Activated CD4-positive, alpha-beta memory T cell treated with anti-CD3 and anti-CD28 coated beads for 36 hours (primary cell): Measurements from ENCODE around the gene CTNNBIP1. TPM values are rescaled to one million over a fixed set of nuclear protein-coding genes. Genes with fewer than 3 reads are reported as not detected.

Experiments
- CTCF ChIA-PET: fragments of 350-600 bp; sonication (Branson Sonifier 250); formaldehyde crosslinking; loops from one replicate; lab custom pipeline; 2021; ENCODE audit warnings: antibody characterized with exemption, inconsistent platforms; lab: Charles Lee
- POLR2A ChIA-PET: fragments of 350-600 bp; sonication (Branson Sonifier 250); formaldehyde crosslinking; loops from one replicate; lab custom pipeline; 2021; ENCODE audit warnings: antibody characterized with exemption; lab: Charles Lee
- DNase-seq: peaks from one replicate; pipeline ENCODE4 v3.0.0-alpha.2; 2020
- H3K27ac Mint-ChIP-seq: one replicate; pipeline ENCODE4 v1.8.0; 2021; ENCODE audit warnings: mixed read lengths
- H3K27me3 Mint-ChIP-seq: one replicate; pipeline ENCODE4 v1.8.0; 2021; ENCODE audit warnings: mixed read lengths
- H3K36me3 Mint-ChIP-seq: one replicate; pipeline ENCODE4 v1.8.0; 2021; ENCODE audit warnings: mixed read lengths
- H3K4me1 Mint-ChIP-seq: one replicate; pipeline ENCODE4 v1.8.0; 2021; ENCODE audit warnings: low read depth, mixed read lengths
- H3K4me3 Mint-ChIP-seq: one replicate; pipeline ENCODE4 v1.8.0; 2021; ENCODE audit warnings: mild to moderate bottlenecking, mixed read lengths
- H3K9me3 Mint-ChIP-seq: one replicate; pipeline ENCODE4 v1.8.0; 2021; ENCODE audit warnings: mixed read lengths
- intact Hi-C: fragments of 100-400 bp; cut with micrococcal nuclease; formaldehyde crosslinking; loops from one replicate; pipeline ENCODE4 v1.15.1; 2023
- total RNA-seq, 2 experiments: library from RNA; stranded (reverse); gene quantifications; one replicate each; pipeline ENCODE4 v1.2.3, GENCODE V29; 2021

Gene CTNNBIP1
- total RNA-seq, 2 experiments from 2014 or later: 11.0 to 13.2 TPM

DNA sequence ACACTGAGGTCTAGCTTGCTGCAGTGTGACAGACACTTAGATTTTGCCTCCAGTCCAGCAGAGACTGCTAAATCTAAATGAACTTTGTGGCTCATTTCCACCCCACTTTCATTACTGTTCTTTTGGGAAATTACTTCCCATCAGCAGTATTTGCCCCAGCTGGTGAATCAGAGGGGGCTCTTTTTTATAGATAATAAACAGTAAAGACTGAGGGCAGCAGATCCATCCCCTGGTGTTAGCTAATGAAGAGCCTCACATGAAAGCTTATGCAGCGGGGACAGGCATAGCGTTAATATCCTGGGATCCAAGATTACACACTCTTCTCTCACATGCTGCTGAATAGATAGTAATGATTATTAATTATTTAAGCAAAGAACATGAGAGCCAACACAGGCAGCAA lies 6.4 kb upstream of the CTNNBIP1 start:
- no peaks in the 10 kb centered on the region for H3K36me3 Mint-ChIP-seq
- intact Hi-C loops: loop anchor here (10.0 kb wide), 1 partner anchor 792 kb away; the partner anchor contains the start of gene GPR157
- H3K4me3 Mint-ChIP-seq: no peak overlapping the region
- no peaks in the 10 kb centered on the region for H3K27me3 Mint-ChIP-seq
- no peak overlapping the region for H3K27ac Mint-ChIP-seq
- DNase-seq: no peak
- H3K4me1 Mint-ChIP-seq: peaks cover 13% of the 10 kb centered on the region
- no peaks in the 10 kb centered on the region for H3K9me3 Mint-ChIP-seq
- POLR2A ChIA-PET: interaction anchor here (0.6 kb wide), 1 partner anchor 27 kb away, joined by 3 read pairs; the partner anchor contains the start of genes LZIC and NMNAT1
- CTCF ChIA-PET: interaction anchor here (0.7 to 2.0 kb wide), 5 partner anchors 7 to 33 kb away, joined by 3 to 5 read pairs (median 4); no protein-coding TSS in a partner anchor

DNA sequence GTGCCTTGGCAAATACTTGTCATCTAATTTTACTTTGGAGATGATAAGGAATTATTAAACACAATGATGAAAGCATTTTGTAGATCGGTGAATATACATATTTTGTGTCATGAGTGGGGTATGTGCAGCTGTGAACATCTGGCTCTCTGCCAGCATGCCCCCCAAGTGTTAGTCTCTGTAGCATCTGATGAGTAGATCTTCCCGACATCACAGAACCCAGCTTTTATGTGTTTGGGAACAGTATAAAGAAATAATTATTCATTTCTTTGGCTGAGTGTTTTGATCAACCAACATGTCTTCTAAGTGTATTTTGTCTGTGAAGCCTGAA lies 4.5 kb upstream of the CTNNBIP1 start:
- H3K27ac Mint-ChIP-seq: no peak overlapping the region
- POLR2A ChIA-PET: interaction anchor here (1.4 kb wide), 1 partner anchor 11 kb away, joined by 3 read pairs; no protein-coding TSS in a partner anchor

DNA sequence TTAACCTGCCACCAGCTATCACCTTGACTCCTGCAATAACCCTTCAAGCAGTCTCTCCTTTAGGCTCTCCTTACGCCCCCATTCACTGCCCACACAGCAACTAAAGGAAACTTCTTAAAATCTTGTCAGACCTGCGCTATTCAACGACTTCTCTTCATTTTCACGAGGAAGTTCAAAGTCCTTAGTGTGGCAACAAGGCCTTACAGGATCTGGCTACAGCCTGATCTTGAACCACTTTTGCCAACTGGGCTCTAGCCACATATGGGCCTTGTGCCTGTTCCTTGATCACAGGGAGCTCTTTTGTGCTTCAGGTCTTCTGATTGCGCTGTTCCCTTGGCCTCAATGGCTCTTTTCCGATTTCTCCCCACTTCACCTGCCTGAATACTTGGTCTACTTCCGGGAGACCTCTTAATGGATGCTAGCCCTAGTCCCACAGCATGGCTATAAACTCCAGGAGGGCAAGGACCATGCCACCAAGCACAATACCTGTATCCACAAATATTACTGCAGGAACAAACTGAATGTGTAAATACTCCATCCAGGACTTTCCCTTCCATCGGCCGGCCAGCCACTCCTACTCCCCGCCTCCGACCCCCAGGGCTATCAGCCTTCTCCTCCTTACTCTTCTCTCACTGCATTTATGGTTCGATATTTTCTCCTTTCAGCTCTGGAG lies 2.3 kb upstream of the CTNNBIP1 start:
- peak overlapping the region; percentile 8 for H3K4me3 Mint-ChIP-seq
- peaks cover 26% of the 10 kb centered on the region for H3K4me1 Mint-ChIP-seq
- intact Hi-C loops: loop anchor here (5.0 to 10.0 kb wide), 2 partner anchors 195 to 788 kb away; partner anchors contain the start of gene GPR157
- no peak for DNase-seq
- H3K36me3 Mint-ChIP-seq: no peaks in the 10 kb centered on the region
- no peaks in the 10 kb centered on the region for H3K9me3 Mint-ChIP-seq
- ChIA-PET CTCF (interaction anchor here (0.7 kb wide), 1 partner anchor 338 kb away, joined by 3 read pairs; no protein-coding TSS in a partner anchor), POLR2A (no interaction called here)
- no peaks in the 10 kb centered on the region for H3K27me3 Mint-ChIP-seq
- H3K27ac Mint-ChIP-seq: peak overlapping the region; percentile 5

More for the DNA sequence above, 4.5 kb upstream of the CTNNBIP1 start:
- H3K4me3 Mint-ChIP-seq: no peak overlapping the region
- no peaks in the 10 kb centered on the region for H3K27me3 Mint-ChIP-seq
- H3K4me1 Mint-ChIP-seq: peaks cover 20% of the 10 kb centered on the region
- no peak for DNase-seq
- CTCF ChIA-PET: interaction anchor here (1.0 to 1.8 kb wide), 7 partner anchors 11 to 299 kb away, joined by 3 to 7 read pairs (median 5); partner anchors contain the start of gene UBE4B
- H3K9me3 Mint-ChIP-seq: no peaks in the 10 kb centered on the region
- H3K36me3 Mint-ChIP-seq: no peaks in the 10 kb centered on the region
- intact Hi-C loops: loop anchor here (5.0 to 10.0 kb wide), 2 partner anchors 197 to 790 kb away; partner anchors contain the start of gene GPR157

DNA sequence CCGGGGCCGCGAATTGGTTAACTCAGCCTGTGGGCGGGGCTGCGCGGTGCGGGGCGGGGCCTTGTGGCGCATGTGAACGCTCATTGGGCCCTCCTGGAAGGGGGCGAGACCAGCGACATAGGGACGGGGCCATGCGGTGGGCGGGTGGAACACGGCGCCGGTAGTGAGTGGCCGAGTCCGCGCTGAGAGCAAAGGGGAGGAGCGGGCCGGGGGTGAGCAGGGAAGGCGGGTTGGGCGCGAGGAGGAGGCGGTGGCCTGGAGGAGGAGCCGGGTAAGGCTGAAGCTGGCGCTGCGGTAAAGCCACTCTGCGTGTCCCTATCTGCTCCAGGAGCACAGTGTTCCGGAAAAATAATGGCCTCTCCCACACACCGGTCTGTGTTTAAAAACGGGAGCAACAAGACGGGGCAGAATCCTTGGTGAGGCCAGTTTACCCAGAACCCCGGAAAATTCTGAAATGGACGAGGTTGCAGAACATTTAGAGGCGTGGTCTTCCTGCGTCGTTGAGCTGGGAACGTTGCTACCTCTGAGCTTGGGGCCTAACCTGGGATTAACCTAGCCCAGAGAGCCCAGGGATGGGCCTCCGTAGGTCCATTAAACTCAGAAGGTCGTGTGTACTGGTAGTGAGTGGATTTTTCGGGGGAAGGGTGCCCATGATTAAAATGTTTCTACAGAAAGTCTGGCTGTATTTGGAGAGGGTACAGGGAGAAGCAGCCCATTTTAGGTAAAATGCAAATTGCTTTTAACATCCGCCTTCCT lies 532 bp upstream of the CTNNBIP1 start:
- Mint-ChIP-seq H3K9me3 (no peaks in the 10 kb centered on the region), H3K36me3 (no peaks in the 10 kb centered on the region), H3K27me3 (no peaks in the 10 kb centered on the region), H3K27ac (peak overlapping the region; percentile 94), H3K4me3 (peak overlapping the region; percentile 94), H3K4me1 (peaks cover 28% of the 10 kb centered on the region)
- ChIA-PET POLR2A (interaction anchor here (0.9 to 1.0 kb wide), 2 partner anchors 18 to 110 kb away, joined by 3 to 4 read pairs; no protein-coding TSS in a partner anchor), CTCF (no interaction called here)
- intact Hi-C loops: loop anchor here (1.0 to 10.0 kb wide), 6 partner anchors 33 to 786 kb away; partner anchors contain the start of genes GPR157, LZIC, NMNAT1 and UBE4B
- peak; percentile 100 for DNase-seq

DNA sequence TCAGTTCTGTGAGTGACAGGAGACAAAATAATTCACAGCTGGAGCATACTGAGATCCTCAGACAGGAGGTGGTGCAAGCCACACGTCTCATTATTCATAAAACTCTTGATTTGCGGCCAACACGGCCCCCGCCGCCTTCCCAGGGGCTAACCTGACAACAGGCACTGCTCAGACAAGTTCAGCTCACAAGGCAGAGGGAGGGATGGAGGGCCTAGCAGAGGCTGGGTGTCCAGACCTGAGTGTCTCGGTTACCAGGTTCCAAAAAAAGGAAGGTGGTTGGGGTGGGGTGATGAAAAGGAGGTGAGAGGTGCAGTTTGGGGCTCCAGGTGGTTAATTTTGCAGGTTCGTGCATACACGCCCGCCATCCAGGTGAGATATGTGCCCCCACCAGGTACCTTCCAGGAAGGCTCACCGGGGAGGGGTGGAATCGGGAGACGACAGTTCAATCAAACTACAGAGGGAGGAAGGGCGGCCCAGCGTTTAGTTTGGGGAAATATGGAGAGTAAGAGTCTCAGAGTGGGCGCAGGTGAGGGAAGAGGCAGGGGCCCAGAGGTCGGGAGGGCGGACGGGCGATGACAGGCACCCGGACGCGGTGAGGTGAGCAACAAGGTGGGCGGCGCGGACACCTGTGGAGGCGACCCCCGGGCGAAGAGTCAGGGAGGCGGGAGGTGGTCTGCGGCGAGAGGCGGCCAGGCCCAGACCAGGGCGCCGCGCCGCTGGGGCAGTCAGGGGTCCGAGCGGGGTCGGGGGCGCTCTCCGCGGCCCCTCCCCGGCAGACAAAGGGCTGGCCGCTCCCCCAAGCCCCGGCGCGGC lies 629 bp downstream of the CTNNBIP1 start:
- CTCF ChIA-PET: interaction anchor here (0.6 to 1.2 kb wide), 4 partner anchors 7 to 261 kb away, joined by 3 to 5 read pairs (median 4); partner anchors contain the start of genes LZIC and NMNAT1
- peak; percentile 77 for DNase-seq
- POLR2A ChIA-PET: interaction anchor here (0.6 kb wide), 1 partner anchor 578 kb away, joined by 5 read pairs; no protein-coding TSS in a partner anchor
- H3K4me3 Mint-ChIP-seq: peak overlapping the region; percentile 83
- H3K9me3 Mint-ChIP-seq: no peaks in the 10 kb centered on the region
- intact Hi-C loops: loop anchor here (1.0 to 10.0 kb wide), 6 partner anchors 34 to 785 kb away; partner anchors contain the start of genes GPR157, LZIC, NMNAT1 and UBE4B
- peak overlapping the region; percentile 64 for H3K27ac Mint-ChIP-seq
- peaks cover 38% of the 10 kb centered on the region for H3K4me1 Mint-ChIP-seq
- H3K36me3 Mint-ChIP-seq: no peaks in the 10 kb centered on the region
- H3K27me3 Mint-ChIP-seq: no peaks in the 10 kb centered on the region

- intact Hi-C loops: no loop called here
- H3K9me3 Mint-ChIP-seq: no peaks in the 10 kb centered on the region
- CTCF ChIA-PET: interaction anchor here (0.6 to 1.2 kb wide), 4 partner anchors 8 to 262 kb away, joined by 3 to 5 read pairs (median 4); partner anchors contain the start of genes LZIC and NMNAT1
- POLR2A ChIA-PET: interaction anchor here (0.6 kb wide), 1 partner anchor 578 kb away, joined by 5 read pairs; no protein-coding TSS in a partner anchor
- H3K27me3 Mint-ChIP-seq: no peaks in the 10 kb centered on the region
- peaks cover 43% of the 10 kb centered on the region for H3K4me1 Mint-ChIP-seq
- H3K36me3 Mint-ChIP-seq: no peaks in the 10 kb centered on the region
- H3K27ac Mint-ChIP-seq: no peak overlapping the region
- H3K4me3 Mint-ChIP-seq: peak overlapping the region; percentile 83
- no peak for DNase-seq
These were observed 1.2 kb downstream of the CTNNBIP1 start for GRCh38 chr1:9908871-9909233.

- POLR2A ChIA-PET: no interaction called here
- no peaks in the 10 kb centered on the region for H3K9me3 Mint-ChIP-seq
- intact Hi-C loops: no loop called here
- H3K27ac Mint-ChIP-seq: no peak overlapping the region
- H3K27me3 Mint-ChIP-seq: no peaks in the 10 kb centered on the region
- H3K36me3 Mint-ChIP-seq: no peaks in the 10 kb centered on the region
- H3K4me1 Mint-ChIP-seq: peaks cover 55% of the 10 kb centered on the region
- CTCF ChIA-PET: interaction anchor here (1.9 kb wide), 1 partner anchor 123 kb away, joined by 6 read pairs; no protein-coding TSS in a partner anchor
- no peak overlapping the region for H3K4me3 Mint-ChIP-seq
- no peak for DNase-seq
These were observed 2.6 kb downstream of the CTNNBIP1 start for GRCh38 chr1:9907441-9907840.

DNA sequence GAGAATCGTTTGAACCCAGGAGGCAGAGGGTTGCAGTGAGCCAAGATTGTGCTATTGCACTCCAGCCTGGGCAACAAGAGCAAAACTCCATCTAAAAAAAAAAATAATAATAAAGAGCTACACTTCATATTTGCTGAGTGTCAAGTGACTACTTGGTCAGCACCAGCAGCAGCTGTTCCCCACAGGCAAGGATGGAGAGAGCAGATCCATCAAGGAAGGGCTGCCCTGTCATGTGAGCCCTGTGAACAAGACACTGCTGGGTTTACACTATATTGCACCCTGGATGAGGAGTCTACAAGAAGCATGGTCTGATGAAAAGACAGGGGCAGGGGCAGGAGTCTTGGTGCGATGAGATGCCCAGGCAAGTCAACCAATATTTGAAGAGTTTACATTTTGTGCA lies 3.6 kb downstream of the CTNNBIP1 start:
- DNase-seq: no peak
- H3K4me3 Mint-ChIP-seq: no peak overlapping the region
- intact Hi-C loops: no loop called here
- H3K9me3 Mint-ChIP-seq: no peaks in the 10 kb centered on the region
- H3K27me3 Mint-ChIP-seq: no peaks in the 10 kb centered on the region
- POLR2A ChIA-PET: no interaction called here
- no peaks in the 10 kb centered on the region for H3K36me3 Mint-ChIP-seq
- peaks cover 52% of the 10 kb centered on the region for H3K4me1 Mint-ChIP-seq
- CTCF ChIA-PET: interaction anchor here (1.9 kb wide), 1 partner anchor 122 kb away, joined by 6 read pairs; no protein-coding TSS in a partner anchor
- H3K27ac Mint-ChIP-seq: no peak overlapping the region

- Mint-ChIP-seq H3K4me3 (no peak overlapping the region), H3K27ac (no peak overlapping the region), H3K27me3 (no peaks in the 10 kb centered on the region), H3K4me1 (peaks cover 48% of the 10 kb centered on the region), H3K9me3 (no peaks in the 10 kb centered on the region), H3K36me3 (no peaks in the 10 kb centered on the region)
- ChIA-PET CTCF (interaction anchor here (0.5 to 1.8 kb wide), 4 partner anchors 11 to 43 kb away, joined by 3 to 5 read pairs (median 4); no protein-coding TSS in a partner anchor), POLR2A (interaction anchor here (0.5 to 2.0 kb wide), 4 partner anchors 38 to 265 kb away, joined by 3 to 13 read pairs (median 7); partner anchors contain the start of genes LZIC and NMNAT1)
- intact Hi-C loops: no loop called here
- no peak for DNase-seq
These were observed 5.1 kb downstream of the CTNNBIP1 start for GRCh38 chr1:9905010-9905409.

DNA sequence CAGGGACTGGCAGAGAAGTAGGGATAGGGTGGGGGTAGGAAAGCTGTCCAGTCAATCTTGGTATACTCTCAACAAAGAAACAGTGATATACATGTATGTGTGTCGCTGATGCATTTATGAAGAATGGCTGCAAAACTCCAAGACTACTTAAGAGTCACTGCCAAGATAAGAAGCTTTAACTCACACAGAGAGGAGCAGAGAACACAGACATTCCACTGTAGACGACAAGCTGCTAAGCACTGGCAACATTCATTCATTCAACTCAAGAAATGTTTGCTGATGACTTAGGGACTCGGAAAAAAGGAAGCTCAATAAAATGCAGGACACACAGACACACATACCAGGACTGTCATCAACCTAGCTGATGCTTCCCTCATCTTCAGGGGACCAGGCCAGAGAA lies 5.5 kb downstream of the CTNNBIP1 start:
- ChIA-PET POLR2A (interaction anchor here (0.5 to 2.0 kb wide), 6 partner anchors 39 to 394 kb away, joined by 3 to 13 read pairs (median 4); partner anchors contain the start of genes LZIC and NMNAT1), CTCF (interaction anchor here (0.5 to 1.8 kb wide), 8 partner anchors 11 to 306 kb away, joined by 3 to 15 read pairs (median 5); partner anchors contain the start of genes KIF1B, LZIC and NMNAT1)
- intact Hi-C loops: loop anchor here (1.0 to 5.0 kb wide), 4 partner anchors 39 to 608 kb away; partner anchors contain the start of genes LZIC and NMNAT1
- Mint-ChIP-seq H3K36me3 (no peaks in the 10 kb centered on the region), H3K4me1 (peaks cover 48% of the 10 kb centered on the region), H3K27ac (peak overlapping the region; percentile 75), H3K27me3 (no peaks in the 10 kb centered on the region), H3K9me3 (no peaks in the 10 kb centered on the region), H3K4me3 (no peak overlapping the region)
- no peak for DNase-seq
